Fibroblast of lung (primary cell): Measurements from ENCODE around the gene NECTIN4.
"Not testable (repeated sequence)": the region's sequence is repeated elsewhere in the genome, so short reads cannot be mapped to it uniquely, and the experiment has no call there.

Source experiments
- CTCF ChIP-seq, 2 donors: IDR thresholded peaks in 1 of 2; conservative IDR thresholded peaks in 1 of 2; 1 replicate in 1 of 2; 2 replicates in 1 of 2; pipeline ENCODE4 v1.5.1; 2011 to 2012; ENCODE audit warnings: low read length in 2 of 2, control low read depth in 1 of 2, inconsistent platforms in 1 of 2, low read depth in 1 of 2, mild to moderate bottlenecking in 1 of 2
- EZH2 ChIP-seq: IDR thresholded peaks from 2 replicates; pipeline ENCODE4 v1.5.1; 2012; ENCODE audit warnings: low read length, control low read depth, mild to moderate bottlenecking; ENCODE audit errors: missing control alignments

- TF ChIP-seq CTCF (conservative IDR thresholded peaks at IDR 0.05 in 1 of 2, IDR thresholded peaks at IDR 0.05 in 1 of 2; ENCODE audit: low read depth in 1 of 2, low read length in 2 of 2); EZH2: not testable (repeated sequence)
These were observed 62.4 kb downstream of the NECTIN4 start for GRCh38 chr1:161026954-161027353.
